HT1080 (cell line): ENCODE results near the gene HTR3D. TPM values are rescaled to one million over a fixed set of nuclear protein-coding genes. Genes with fewer than 3 reads are reported as not detected.
"Not testable (repeated sequence)": the region's sequence is repeated elsewhere in the genome, so short reads cannot be mapped to it uniquely, and the experiment has no call there.

Experiments used
- DNase-seq: peaks from one replicate; pipeline ENCODE4 v3.0.0-alpha.2; 2015; ENCODE audit warnings: low read depth
- polyA plus RNA-seq, 2 experiments: library from polyadenylated mRNA; depleted of rRNA; stranded (reverse); fragments of >200 nt; gene quantifications; 2 replicates each; pipeline ENCODE4 v1.2.3, GENCODE V29; 2015
- total RNA-seq: library from RNA; depleted of rRNA; stranded (reverse); fragments of >200 nt; shearing (Covaris generic); gene quantifications from 2 replicates; pipeline ENCODE4 v1.2.3, GENCODE V29; 2014; rRNA removed

The HTR3D gene
- total RNA-seq = not detected in 2 replicates
- polyA plus RNA-seq (2015; cell fraction: cytosol; rRNA removed) = not detected in 2 replicates
- polyA plus RNA-seq (2015; cell fraction: nucleus; rRNA removed) = not detected in 2 replicates

- no peak for DNase-seq
Observed at GRCh38 chr3:184031187-184031792, at the start of gene HTR3D. TSS of gene HTR3D (plus strand) at chr3:184031742. CDS start at chr3:184031742, 0 bp downstream.

GRCh38 chr3:183981990-183982644 lies 49.4 kb upstream of the HTR3D start:
- no peak for DNase-seq

GRCh38 chr3:183984127-183984740 lies 47.3 kb upstream of the HTR3D start:
- DNase-seq = no peak

- no peak for DNase-seq
Observed at GRCh38 chr3:183984749-183985729, 46.5 kb upstream of the HTR3D start.

GRCh38 chr3:183987000-183987600 lies 44.4 kb upstream of the HTR3D start:
- DNase-seq = no peak

GRCh38 chr3:183988216-183988790 lies 43.2 kb upstream of the HTR3D start:
- DNase-seq = no peak

GRCh38 chr3:183991403-183991802 lies 40.1 kb upstream of the HTR3D start:
- no peak for DNase-seq

GRCh38 chr3:184001761-184002160 lies 29.8 kb upstream of the HTR3D start:
- no peak for DNase-seq

GRCh38 chr3:184002469-184002868 lies 29.1 kb upstream of the HTR3D start:
- no peak for DNase-seq

GRCh38 chr3:184003187-184003967 lies 28.2 kb upstream of the HTR3D start:
- peak; percentile 54 for DNase-seq

- no peak for DNase-seq
Observed at GRCh38 chr3:184004476-184004875, 27.1 kb upstream of the HTR3D start.

- no peak for DNase-seq
Observed at GRCh38 chr3:184005941-184006507, 25.5 kb upstream of the HTR3D start.

- DNase-seq = not testable (repeated sequence)
Observed at GRCh38 chr3:184007143-184007813, 24.3 kb upstream of the HTR3D start.

- no peak for DNase-seq
Observed at GRCh38 chr3:184008161-184008560, 23.4 kb upstream of the HTR3D start.

- no peak for DNase-seq
Observed at GRCh38 chr3:184011230-184011876, 20.2 kb upstream of the HTR3D start.

- no peak for DNase-seq
Observed at GRCh38 chr3:184011937-184012889, 19.3 kb upstream of the HTR3D start.

GRCh38 chr3:184015381-184016019 lies 16.0 kb upstream of the HTR3D start:
- no peak for DNase-seq
